ENCODE data around the gene CD38. TPM values are rescaled to one million over a fixed set of nuclear protein-coding genes. Genes with fewer than 3 reads are reported as not detected.

The CD38 gene
- total and polyA plus RNA-seq, 2 experiments from 2014 or later = not detected

GRCh38 chr4:15864651-15865566 is 86.8 kb downstream of the CD38 start:
- H3K4me3 ChIP-seq = no peak overlapping the region
- no peaks in the 10 kb centered on the region for H3K9me3 ChIP-seq (ENCODE audit: low read depth)
- no peak for TF ChIP-seq CTCF (IDR thresholded peaks at IDR 0.05; ENCODE audit: low read depth, low read length)
- H3K27ac ChIP-seq = no peak overlapping the region
- H3K36me3 ChIP-seq = no peaks in the 10 kb centered on the region
- peak in 1 of 2 donors; percentile 35 for DNase-seq (ENCODE audit: low read depth in 1 of 2, low spot score in 1 of 2)
- no peaks in the 10 kb centered on the region for H3K27me3 ChIP-seq
- no peaks in the 10 kb centered on the region for H3K4me1 ChIP-seq (ENCODE audit: low read depth)

GRCh38 chr4:15868111-15868510 is 90.0 kb downstream of the CD38 start:
- Histone ChIP-seq H3K27ac (no peak overlapping the region), H3K4me1 (ENCODE audit: low read depth) (peaks cover 3% of the 10 kb centered on the region), H3K36me3 (no peaks in the 10 kb centered on the region), H3K4me3 (no peak overlapping the region), H3K27me3 (no peaks in the 10 kb centered on the region), H3K9me3 (ENCODE audit: low read depth) (no peaks in the 10 kb centered on the region)
- no peak for TF ChIP-seq CTCF (IDR thresholded peaks at IDR 0.05; ENCODE audit: low read depth, low read length)
- DNase-seq (ENCODE audit: low read depth in 1 of 2, low spot score in 1 of 2) = no peak

GRCh38 chr4:15868826-15869413 is 90.8 kb downstream of the CD38 start:
- H3K27me3 ChIP-seq = no peaks in the 10 kb centered on the region
- no peaks in the 10 kb centered on the region for H3K36me3 ChIP-seq
- no peak overlapping the region for H3K4me3 ChIP-seq
- H3K27ac ChIP-seq = no peak overlapping the region
- DNase-seq (ENCODE audit: low read depth in 1 of 2, low spot score in 1 of 2) = no peak
- peaks cover 3% of the 10 kb centered on the region for H3K4me1 ChIP-seq (ENCODE audit: low read depth)
- H3K9me3 ChIP-seq (ENCODE audit: low read depth) = no peaks in the 10 kb centered on the region
- no peak for TF ChIP-seq CTCF (IDR thresholded peaks at IDR 0.05; ENCODE audit: low read depth, low read length)

GRCh38 chr4:15870079-15870478 is 92.0 kb downstream of the CD38 start:
- Histone ChIP-seq H3K9me3 (ENCODE audit: low read depth) (no peaks in the 10 kb centered on the region), H3K27ac (no peak overlapping the region), H3K4me3 (no peak overlapping the region), H3K4me1 (ENCODE audit: low read depth) (peaks cover 3% of the 10 kb centered on the region), H3K27me3 (no peaks in the 10 kb centered on the region), H3K36me3 (no peaks in the 10 kb centered on the region)
- no peak for DNase-seq (ENCODE audit: low read depth in 1 of 2, low spot score in 1 of 2)
- no peak for TF ChIP-seq CTCF (IDR thresholded peaks at IDR 0.05; ENCODE audit: low read depth, low read length)

- TF ChIP-seq CTCF (IDR thresholded peaks at IDR 0.05; ENCODE audit: low read depth, low read length) = no peak
- H3K27ac ChIP-seq = no peak overlapping the region
- H3K9me3 ChIP-seq (ENCODE audit: low read depth) = no peaks in the 10 kb centered on the region
- H3K27me3 ChIP-seq = no peaks in the 10 kb centered on the region
- H3K36me3 ChIP-seq = no peaks in the 10 kb centered on the region
- no peak for DNase-seq (ENCODE audit: low read depth in 1 of 2, low spot score in 1 of 2)
- no peak overlapping the region for H3K4me3 ChIP-seq
- H3K4me1 ChIP-seq (ENCODE audit: low read depth) = peaks cover 3% of the 10 kb centered on the region
These were observed 93.0 kb downstream of the CD38 start for GRCh38 chr4:15870921-15871664.

Data from cardiac muscle cell (in vitro differentiated cells and primary cell).